Erythroblast (primary cell): ENCODE data around the gene PLCB4.

Experiments
- GATA1 ChIP-seq: IDR thresholded peaks from 2 replicates; pipeline ENCODE4 v1.6.1; 2011; ENCODE audit warnings: low read depth, mild to moderate bottlenecking, control low read depth, low read length, moderate library complexity
- POLR2A ChIP-seq: IDR thresholded peaks from 2 replicates; pipeline ENCODE4 v1.6.1; 2011; ENCODE audit warnings: mild to moderate bottlenecking, low read length

- TF ChIP-seq POLR2A (no peak), GATA1 (no peak)
Observed at GRCh38 chr20:9119776-9120175, 50.9 kb downstream of the PLCB4 start.
